Right lobe of liver (tissue), 4 donors: ENCODE measurements around the gene ARFGAP3.

Source experiments
- CTCF ChIP-seq, 4 donors: fragments of 200-600 bp in 3 of 4; fragments of 450-650 bp in 1 of 4; IDR thresholded peaks; one replicate each; pipeline versions ENCODE4 v1.5.1 to v1.8.0; 2016 to 2022; ENCODE audit warnings: antibody characterized with exemption in 4 of 4, mild to moderate bottlenecking in 2 of 4
- POLR2A ChIP-seq: fragments of 450-650 bp; IDR thresholded peaks from one replicate; pipeline ENCODE4 v1.6.1; 2017; ENCODE audit warnings: antibody characterized with exemption, mild to moderate bottlenecking
- donor health status: DM: no; HTN: no; CAD: no.
- donor health status: DM: no; HTN: no; CAD: no.
- donor health status: DM: no; HTN: yes; CAD: no.

DNA sequence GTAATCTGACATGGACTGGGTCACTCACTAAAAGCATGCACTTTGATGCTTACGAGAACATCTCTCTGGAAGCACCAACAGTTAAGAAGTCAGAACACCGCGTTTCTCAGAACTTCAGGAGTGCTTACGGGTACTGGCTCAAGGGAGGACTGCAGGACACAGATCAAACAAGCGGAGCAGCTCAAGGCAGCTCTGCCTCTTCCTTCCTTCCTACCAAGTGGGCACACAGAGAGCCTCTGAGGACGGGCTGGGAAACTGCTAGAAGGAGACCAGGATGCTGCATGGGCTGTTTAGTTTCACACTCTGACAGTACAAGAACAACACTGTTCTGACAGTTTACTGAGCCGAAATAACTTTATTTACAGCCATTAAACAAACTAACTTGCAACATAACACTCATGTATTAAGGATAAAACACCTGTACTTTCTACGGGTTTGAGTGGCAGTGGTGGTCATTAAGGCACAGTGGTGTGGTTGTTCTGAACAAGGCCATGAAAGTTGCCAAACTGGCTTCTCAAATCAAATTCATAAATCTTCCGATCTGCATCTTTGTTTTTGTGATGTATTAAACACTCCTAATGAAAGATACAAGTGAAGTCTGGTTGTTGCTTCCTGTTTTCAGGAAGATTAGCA lies 37.5 kb downstream of the ARFGAP3 start:
- TF ChIP-seq POLR2A (no peak), CTCF (IDR thresholded peaks at IDR 0.05) (no peak)
